Measurements from ENCODE around the gene UCN. TPM values are rescaled to one million over a fixed set of nuclear protein-coding genes. Genes with fewer than 3 reads are reported as not detected.
A peak's percentile ranks its signal among the peaks of the same experiment; 100 is the strongest.

Gene UCN
- total and polyA plus RNA-seq, 12 donors = 0.51 to 4.1 (median 1.5) TPM; not detected in 1

GRCh38 chr2:27291865-27292264 lies 16.4 kb downstream of the UCN start:
- intact Hi-C loops (cut with DNase I) = loop anchor here in 1 of 10 donors (10.0 kb wide), 1 partner anchor 187 kb away; no protein-coding TSS in a partner anchor
- peaks cover 3 to 97% (median 34%) of the 10 kb centered on the region in 9 donors for H3K4me1 ChIP-seq
- WGBS, 2 donors = 28 to 31% methylated on average over 6 of the region's 6 CpGs
- H3K27ac ChIP-seq = peak overlapping the region in 1 of 10 donors; percentile 25
- no peaks in the 10 kb centered on the region for H3K9me3 ChIP-seq
- peak in 7 of 8 donors; percentile 26 to 67 (median 46) for ATAC-seq
- H3K36me3 ChIP-seq = no peaks in the 10 kb centered on the region
- peak in 2 of 9 donors; percentile 20 to 28 for TF ChIP-seq CTCF (IDR thresholded peaks at IDR 0.05)
- DNase-seq = no peak
- no peak overlapping the region for H3K4me3 ChIP-seq
- H3K27me3 ChIP-seq = peaks cover 0 to 18% (median 0%) of the 10 kb centered on the region in 7 donors

DNA sequence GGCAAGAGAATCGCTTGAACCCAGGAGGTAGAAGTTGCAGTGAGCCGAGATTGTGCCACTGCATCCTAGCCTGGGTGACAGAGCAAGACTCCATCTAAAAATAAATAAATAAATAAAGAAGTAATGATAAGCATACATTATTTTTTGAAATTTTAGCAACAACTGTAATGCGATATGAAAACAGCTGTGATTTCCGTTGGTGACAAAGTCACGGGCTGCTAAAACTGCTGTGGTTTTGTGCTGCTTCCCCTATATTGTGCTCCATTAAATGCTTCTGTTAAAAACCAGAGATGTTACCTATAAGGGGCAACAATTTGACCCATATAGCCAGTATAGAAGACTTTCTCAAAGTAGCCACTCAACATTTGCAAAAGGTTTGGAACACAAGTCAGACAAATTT lies 17.7 kb downstream of the UCN start:
- TF ChIP-seq CTCF (IDR thresholded peaks at IDR 0.05) = no peak
- ATAC-seq (no peak), DNase-seq (no peak)
- Histone ChIP-seq H3K4me3 (peak overlapping the region in 1 of 10 donors; percentile 5), H3K4me1 (peaks cover 3 to 88% (median 34%) of the 10 kb centered on the region in 9 donors), H3K9me3 (no peaks in the 10 kb centered on the region), H3K36me3 (no peaks in the 10 kb centered on the region), H3K27me3 (peaks cover 0 to 18% (median 0%) of the 10 kb centered on the region in 7 donors), H3K27ac (peak overlapping the region in 2 of 10 donors; percentile 16 to 25)
- intact Hi-C loops (cut with DNase I) = loop anchor here in 1 of 10 donors (10.0 kb wide), 1 partner anchor 186 kb away; no protein-coding TSS in a partner anchor
- WGBS, 2 donors = 59 to 76% methylated on average over 5 of the region's 5 CpGs

DNA sequence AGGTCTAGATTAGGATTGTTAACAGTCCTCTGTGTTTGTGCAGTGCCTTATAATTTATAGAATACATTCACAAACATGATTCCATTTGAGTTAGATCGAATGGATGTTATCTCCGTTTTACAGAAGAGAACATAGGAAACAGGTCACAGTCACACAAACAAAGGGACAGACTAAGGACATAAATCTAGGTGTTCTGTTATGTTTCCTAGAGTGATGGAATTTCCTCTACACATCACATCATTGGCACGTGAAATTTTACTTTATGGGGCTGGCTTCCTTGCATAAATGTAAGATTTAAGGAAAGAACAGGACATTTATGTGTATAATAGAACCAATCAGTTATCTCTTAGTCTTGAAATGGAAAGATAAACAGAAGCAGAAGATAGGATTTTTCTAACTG lies 19.6 kb downstream of the UCN start:
- Histone ChIP-seq H3K4me1 (peaks cover 0 to 70% (median 24%) of the 10 kb centered on the region in 9 donors), H3K27me3 (peaks cover 0 to 18% (median 0%) of the 10 kb centered on the region in 7 donors), H3K4me3 (no peak overlapping the region), H3K9me3 (no peaks in the 10 kb centered on the region), H3K36me3 (no peaks in the 10 kb centered on the region), H3K27ac (peak overlapping the region in 1 of 10 donors; percentile 1)
- no peak for TF ChIP-seq CTCF (IDR thresholded peaks at IDR 0.05)
- no peak for DNase-seq
- intact Hi-C loops (cut with DNase I) = loop anchor here in 3 of 10 donors (10.0 kb wide), 2 partner anchors 114 to 324 kb away; no protein-coding TSS in a partner anchor
- WGBS, 2 donors = 22 to 23% methylated on average over 3 of the region's 3 CpGs
- no peak for ATAC-seq

DNA sequence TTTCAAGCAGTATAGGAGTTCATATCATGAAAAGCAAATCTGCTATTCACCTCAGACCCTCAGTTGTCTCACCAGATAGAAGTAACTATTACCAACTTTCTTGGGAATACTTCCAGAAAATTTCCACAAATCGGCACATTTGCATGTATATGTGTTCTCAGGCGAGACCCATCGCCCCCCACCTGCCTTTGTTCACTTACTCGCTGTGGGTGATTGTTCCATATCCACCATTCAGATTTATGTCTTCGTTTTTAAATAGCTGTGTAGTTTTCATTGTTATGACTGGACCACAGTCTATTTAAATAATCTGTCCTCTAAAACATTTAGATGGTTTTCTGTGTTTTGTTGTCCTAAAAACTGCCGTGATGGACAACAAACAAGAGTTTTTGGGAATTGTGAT lies 22.8 kb downstream of the UCN start:
- TF ChIP-seq CTCF (IDR thresholded peaks at IDR 0.05) = no peak
- intact Hi-C loops (cut with DNase I) = loop anchor here in 3 of 10 donors (10.0 kb wide), 2 partner anchors 111 to 321 kb away; no protein-coding TSS in a partner anchor
- Histone ChIP-seq H3K4me1 (peaks cover 0 to 56% (median 19%) of the 10 kb centered on the region in 9 donors), H3K27ac (peak overlapping the region in 2 of 10 donors; percentile 96 to 97), H3K9me3 (no peaks in the 10 kb centered on the region), H3K4me3 (peak overlapping the region in 8 of 10 donors; percentile 45 to 69 (median 62)), H3K27me3 (peaks cover 0 to 7% (median 4%) of the 10 kb centered on the region in 7 donors), H3K36me3 (no peaks in the 10 kb centered on the region)
- ATAC-seq (no peak), DNase-seq (no peak)
- 44 to 65% methylated on average over 6 of the region's 6 CpGs for WGBS, 2 donors

Data from heart right ventricle (tissue), 16 donors.